ENCODE measurements around the gene TBR1. TPM values are rescaled to one million over a fixed set of nuclear protein-coding genes. Genes with fewer than 3 reads are reported as not detected.

The TBR1 gene
- total RNA-seq, 1 experiment from 2014 or later, result 0.11 TPM

DNA sequence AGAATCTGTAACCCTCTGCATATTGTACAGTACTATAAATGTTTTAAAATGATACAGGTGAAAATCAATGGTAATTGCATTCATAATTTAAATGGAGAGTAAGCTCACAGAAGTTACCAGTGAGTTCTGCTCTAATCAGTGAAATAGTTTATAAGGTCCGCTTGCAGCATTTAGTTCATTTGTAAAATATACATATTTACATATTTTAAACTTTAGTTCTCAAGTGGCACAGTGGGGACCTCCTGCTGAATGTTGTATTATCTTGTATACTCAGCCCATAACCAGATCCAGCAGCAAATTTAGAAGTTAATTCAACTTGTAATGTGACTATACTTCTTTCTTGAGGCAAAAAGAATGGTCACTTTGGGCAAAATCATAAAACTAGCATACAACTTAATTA is 41.7 kb upstream of the TBR1 start:
- Histone ChIP-seq H3K36me3 (ENCODE audit: control insufficient read depth, insufficient read depth, low read length) (no peaks in the 10 kb centered on the region), H3K4me3 (ENCODE audit: low read depth, low read length) (no peak overlapping the region), H3K4me1 (no peaks in the 10 kb centered on the region), H3K9me3 (no peaks in the 10 kb centered on the region), H3K27me3 (replicated peaks; ENCODE audit: control insufficient read depth, insufficient read depth, low read length) (no peaks in the 10 kb centered on the region)
- intact Hi-C loops (cut with micrococcal nuclease; ENCODE audit: unreplicated experiment), result no loop called here
- Mint-ChIP-seq H3K4me1 (ENCODE audit: low read depth, unreplicated experiment) (no peaks in the 10 kb centered on the region), H3K9me3 (ENCODE audit: unreplicated experiment) (no peaks in the 10 kb centered on the region), H3K27me3 (ENCODE audit: insufficient read depth, unreplicated experiment) (no peaks in the 10 kb centered on the region), H3K27ac (ENCODE audit: unreplicated experiment) (no peak overlapping the region), H3K4me3 (ENCODE audit: unreplicated experiment) (no peak overlapping the region), H3K36me3 (ENCODE audit: insufficient read depth, unreplicated experiment) (peaks cover 12% of the 10 kb centered on the region)
- DNase-seq, result no peak
- CTCF ChIA-PET, result no interaction called here
- no TSS peak for BruUV-seq (replicated peaks)
- TF ChIP-seq, protein P1, sequence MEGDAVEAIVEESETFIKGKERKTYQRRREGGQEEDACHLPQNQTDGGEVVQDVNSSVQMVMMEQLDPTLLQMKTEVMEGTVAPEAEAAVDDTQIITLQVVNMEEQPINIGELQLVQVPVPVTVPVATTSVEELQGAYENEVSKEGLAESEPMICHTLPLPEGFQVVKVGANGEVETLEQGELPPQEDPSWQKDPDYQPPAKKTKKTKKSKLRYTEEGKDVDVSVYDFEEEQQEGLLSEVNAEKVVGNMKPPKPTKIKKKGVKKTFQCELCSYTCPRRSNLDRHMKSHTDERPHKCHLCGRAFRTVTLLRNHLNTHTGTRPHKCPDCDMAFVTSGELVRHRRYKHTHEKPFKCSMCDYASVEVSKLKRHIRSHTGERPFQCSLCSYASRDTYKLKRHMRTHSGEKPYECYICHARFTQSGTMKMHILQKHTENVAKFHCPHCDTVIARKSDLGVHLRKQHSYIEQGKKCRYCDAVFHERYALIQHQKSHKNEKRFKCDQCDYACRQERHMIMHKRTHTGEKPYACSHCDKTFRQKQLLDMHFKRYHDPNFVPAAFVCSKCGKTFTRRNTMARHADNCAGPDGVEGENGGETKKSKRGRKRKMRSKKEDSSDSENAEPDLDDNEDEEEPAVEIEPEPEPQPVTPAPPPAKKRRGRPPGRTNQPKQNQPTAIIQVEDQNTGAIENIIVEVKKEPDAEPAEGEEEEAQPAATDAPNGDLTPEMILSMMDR (IDR thresholded peaks at IDR 0.05; ENCODE audit: insufficient read depth in 1 of 2, low read depth in 1 of 2, low read length in 1 of 2, severe bottlenecking in 1 of 2, unreplicated experiment in 1 of 2), result no peak
- POLR2A ChIA-PET, result no interaction called here

- Histone ChIP-seq H3K4me3 (ENCODE audit: low read depth, low read length) (no peak overlapping the region), H3K27me3 (replicated peaks; ENCODE audit: control insufficient read depth, insufficient read depth, low read length) (no peaks in the 10 kb centered on the region), H3K36me3 (ENCODE audit: control insufficient read depth, insufficient read depth, low read length) (no peaks in the 10 kb centered on the region), H3K4me1 (no peaks in the 10 kb centered on the region), H3K9me3 (no peaks in the 10 kb centered on the region)
- Mint-ChIP-seq H3K27ac (ENCODE audit: unreplicated experiment) (no peak overlapping the region), H3K27me3 (ENCODE audit: insufficient read depth, unreplicated experiment) (no peaks in the 10 kb centered on the region), H3K9me3 (ENCODE audit: unreplicated experiment) (no peaks in the 10 kb centered on the region), H3K4me1 (ENCODE audit: low read depth, unreplicated experiment) (no peaks in the 10 kb centered on the region), H3K36me3 (ENCODE audit: insufficient read depth, unreplicated experiment) (no peaks in the 10 kb centered on the region), H3K4me3 (ENCODE audit: unreplicated experiment) (no peak overlapping the region)
- BruUV-seq (replicated peaks), result no TSS peak
- intact Hi-C loops (cut with micrococcal nuclease; ENCODE audit: unreplicated experiment), result no loop called here
- DNase-seq, result no peak
- TF ChIP-seq, protein P1 (IDR thresholded peaks at IDR 0.05; ENCODE audit: insufficient read depth in 1 of 2, low read depth in 1 of 2, low read length in 1 of 2, severe bottlenecking in 1 of 2, unreplicated experiment in 1 of 2), result no peak
- CTCF ChIA-PET, result no interaction called here
- POLR2A ChIA-PET, result no interaction called here
Observed at GRCh38 chr2:161379740-161380139, 36.4 kb upstream of the TBR1 start.

DNA sequence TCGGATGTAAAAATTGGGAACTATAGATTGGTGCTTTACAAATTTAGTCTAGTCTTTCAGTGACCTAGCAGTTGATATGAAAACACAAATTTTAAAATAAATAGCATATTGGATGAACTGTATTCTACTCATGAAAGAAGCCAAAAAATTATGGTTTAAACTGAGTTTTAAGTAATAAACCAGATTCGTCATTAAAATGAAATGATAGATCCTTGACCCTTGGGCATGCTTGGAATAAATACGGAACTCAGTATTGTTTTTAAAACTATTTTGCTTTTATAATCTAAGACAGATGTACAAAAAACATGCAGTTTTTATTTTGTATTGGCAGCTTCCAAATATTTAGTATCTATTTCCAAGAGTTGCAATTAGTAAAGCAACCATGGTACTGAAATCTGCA is 34.6 kb upstream of the TBR1 start:
- Mint-ChIP-seq H3K4me3 (ENCODE audit: unreplicated experiment) (no peak overlapping the region), H3K27me3 (ENCODE audit: insufficient read depth, unreplicated experiment) (no peaks in the 10 kb centered on the region), H3K36me3 (ENCODE audit: insufficient read depth, unreplicated experiment) (no peaks in the 10 kb centered on the region), H3K4me1 (ENCODE audit: low read depth, unreplicated experiment) (no peaks in the 10 kb centered on the region), H3K9me3 (ENCODE audit: unreplicated experiment) (no peaks in the 10 kb centered on the region), H3K27ac (ENCODE audit: unreplicated experiment) (no peak overlapping the region)
- Histone ChIP-seq H3K4me3 (ENCODE audit: low read depth, low read length) (no peak overlapping the region), H3K9me3 (no peaks in the 10 kb centered on the region), H3K27me3 (replicated peaks; ENCODE audit: control insufficient read depth, insufficient read depth, low read length) (no peaks in the 10 kb centered on the region), H3K4me1 (no peaks in the 10 kb centered on the region), H3K36me3 (ENCODE audit: control insufficient read depth, insufficient read depth, low read length) (no peaks in the 10 kb centered on the region)
- no peak for DNase-seq
- POLR2A ChIA-PET, result no interaction called here
- BruUV-seq (replicated peaks), result no TSS peak
- CTCF ChIA-PET, result no interaction called here
- TF ChIP-seq, protein P1 (IDR thresholded peaks at IDR 0.05; ENCODE audit: insufficient read depth in 1 of 2, low read depth in 1 of 2, low read length in 1 of 2, severe bottlenecking in 1 of 2, unreplicated experiment in 1 of 2), result no peak
- intact Hi-C loops (cut with micrococcal nuclease; ENCODE audit: unreplicated experiment), result no loop called here

Measured in Caco-2 (cell line).